T-helper 2 cell treated with Interferon-gamma antibody and Interleukin-4, amounts not matched to agents 5 μg/mL and 100 μg/mL, for 36 hours (primary cell): ENCODE results near the gene KLHL25.

Experiments
- DNase-seq: peaks from one replicate; pipeline ENCODE4 v3.0.0; 2021; ENCODE audit warnings: low spot score
- H3K27ac Mint-ChIP-seq: one replicate; pipeline ENCODE4 v1.8.0; 2021; ENCODE audit warnings: mild to moderate bottlenecking, mixed read lengths
- H3K27me3 Mint-ChIP-seq: one replicate; pipeline ENCODE4 v1.8.0; 2021; ENCODE audit warnings: low read depth, mixed read lengths
- H3K36me3 Mint-ChIP-seq: one replicate; pipeline ENCODE4 v1.8.0; 2021; ENCODE audit warnings: low read depth, mixed read lengths
- H3K4me1 Mint-ChIP-seq: one replicate; pipeline ENCODE4 v1.8.0; 2021; ENCODE audit warnings: low read depth, mixed read lengths
- H3K4me3 Mint-ChIP-seq: one replicate; pipeline ENCODE4 v1.8.0; 2022; ENCODE audit warnings: mild to moderate bottlenecking, moderate library complexity, mixed read lengths
- H3K9me3 Mint-ChIP-seq: one replicate; pipeline ENCODE4 v1.8.0; 2021; ENCODE audit warnings: mixed read lengths

The KLHL25 gene

DNA sequence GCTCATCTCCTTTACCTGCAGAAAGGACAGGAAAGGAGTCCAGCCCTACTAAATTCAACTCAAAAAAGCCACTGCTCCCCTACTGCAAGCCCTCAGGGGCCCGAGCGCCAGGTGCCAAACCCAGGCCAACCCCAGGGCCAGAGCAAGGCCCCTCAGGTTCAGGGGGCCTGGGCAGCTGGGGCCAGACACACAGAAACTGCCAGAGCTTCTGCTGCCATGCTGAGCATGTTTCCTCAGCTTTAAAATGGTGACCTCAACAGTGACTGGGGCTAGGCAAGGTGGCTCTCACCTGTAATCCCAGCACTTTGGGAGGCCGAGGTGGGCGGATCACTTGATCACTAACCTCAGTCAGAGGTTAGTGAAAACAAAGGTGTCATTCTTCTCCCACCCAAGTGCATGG, 38.8 kb downstream of the KLHL25 start:
- no peak overlapping the region for H3K4me3 Mint-ChIP-seq
- no peaks in the 10 kb centered on the region for H3K9me3 Mint-ChIP-seq
- H3K27me3 Mint-ChIP-seq = no peaks in the 10 kb centered on the region
- H3K27ac Mint-ChIP-seq = no peak overlapping the region
- H3K4me1 Mint-ChIP-seq = no peaks in the 10 kb centered on the region
- DNase-seq = no peak
- no peaks in the 10 kb centered on the region for H3K36me3 Mint-ChIP-seq

GRCh38 chr15:85755471-85755870, 39.3 kb downstream of the KLHL25 start:
- DNase-seq = no peak
- no peaks in the 10 kb centered on the region for H3K36me3 Mint-ChIP-seq
- H3K27ac Mint-ChIP-seq = no peak overlapping the region
- H3K4me1 Mint-ChIP-seq = no peaks in the 10 kb centered on the region
- no peaks in the 10 kb centered on the region for H3K9me3 Mint-ChIP-seq
- H3K4me3 Mint-ChIP-seq = no peak overlapping the region
- no peaks in the 10 kb centered on the region for H3K27me3 Mint-ChIP-seq

GRCh38 chr15:85754989-85755388, 39.7 kb downstream of the KLHL25 start:
- H3K36me3 Mint-ChIP-seq = no peaks in the 10 kb centered on the region
- DNase-seq = no peak
- H3K4me3 Mint-ChIP-seq = no peak overlapping the region
- H3K27ac Mint-ChIP-seq = no peak overlapping the region
- H3K27me3 Mint-ChIP-seq = no peaks in the 10 kb centered on the region
- H3K4me1 Mint-ChIP-seq = no peaks in the 10 kb centered on the region
- H3K9me3 Mint-ChIP-seq = no peaks in the 10 kb centered on the region

- Mint-ChIP-seq H3K4me1 (no peaks in the 10 kb centered on the region), H3K36me3 (peaks cover 3% of the 10 kb centered on the region), H3K9me3 (no peaks in the 10 kb centered on the region), H3K27ac (no peak overlapping the region), H3K4me3 (no peak overlapping the region), H3K27me3 (no peaks in the 10 kb centered on the region)
- DNase-seq = no peak
These were observed 40.8 kb downstream of the KLHL25 start for GRCh38 chr15:85753791-85754452.

DNA sequence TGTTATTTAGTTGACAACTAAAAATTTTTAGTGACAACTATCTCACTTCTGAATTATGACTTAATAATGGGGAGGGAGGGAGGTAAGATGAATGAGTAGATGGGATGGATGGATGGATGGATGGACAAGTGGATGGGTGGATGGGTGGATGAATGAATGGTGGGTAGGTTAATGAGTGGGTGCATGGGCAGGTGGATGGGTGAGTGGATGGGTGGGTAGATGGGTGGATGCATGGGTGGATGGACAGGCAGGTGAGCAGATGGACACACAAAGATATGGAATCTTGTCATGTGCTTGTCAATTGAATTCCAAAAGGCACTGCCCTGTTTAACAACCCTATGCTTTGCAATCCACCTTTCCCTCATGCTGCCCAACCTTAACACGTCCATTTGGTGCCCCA, 41.5 kb downstream of the KLHL25 start:
- Mint-ChIP-seq H3K27ac (peak overlapping the region; percentile 53), H3K4me3 (no peak overlapping the region)

DNA sequence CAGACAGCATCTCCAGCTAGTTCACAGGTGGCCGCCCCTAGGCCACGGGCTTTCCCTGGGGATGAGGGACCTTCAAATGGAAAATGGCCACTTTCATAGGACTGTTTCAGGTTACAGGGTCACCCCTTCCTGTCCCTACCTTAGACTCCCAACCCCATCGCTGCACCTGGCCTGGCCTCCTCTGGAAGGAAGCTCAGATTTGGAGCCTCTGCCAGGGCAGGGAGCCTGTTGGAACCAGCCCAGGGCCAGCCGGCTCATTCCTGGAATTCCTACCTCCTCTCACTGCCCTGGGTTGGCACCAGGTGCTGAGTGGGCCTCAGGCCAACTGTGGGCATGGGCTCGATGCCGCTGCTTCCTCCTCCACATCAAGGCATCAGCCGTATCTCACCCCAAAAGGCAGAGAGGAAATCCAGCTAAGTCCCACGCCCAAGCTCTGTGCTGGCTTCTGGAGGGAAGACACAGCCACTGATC, 42.2 kb downstream of the KLHL25 start:
- no peak overlapping the region for H3K27ac Mint-ChIP-seq
- H3K4me1 Mint-ChIP-seq = no peaks in the 10 kb centered on the region
- no peaks in the 10 kb centered on the region for H3K9me3 Mint-ChIP-seq
- no peak for DNase-seq
- peaks cover 4% of the 10 kb centered on the region for H3K36me3 Mint-ChIP-seq
- no peaks in the 10 kb centered on the region for H3K27me3 Mint-ChIP-seq
- no peak overlapping the region for H3K4me3 Mint-ChIP-seq

More for the DNA sequence above, 41.5 kb downstream of the KLHL25 start:
- DNase-seq = no peak
- H3K27me3 Mint-ChIP-seq = no peaks in the 10 kb centered on the region
- H3K9me3 Mint-ChIP-seq = no peaks in the 10 kb centered on the region
- peaks cover 3% of the 10 kb centered on the region for H3K36me3 Mint-ChIP-seq
- H3K4me1 Mint-ChIP-seq = no peaks in the 10 kb centered on the region

- Mint-ChIP-seq H3K27ac (no peak overlapping the region), H3K4me1 (no peaks in the 10 kb centered on the region), H3K9me3 (no peaks in the 10 kb centered on the region), H3K36me3 (peaks cover 8% of the 10 kb centered on the region), H3K4me3 (no peak overlapping the region), H3K27me3 (no peaks in the 10 kb centered on the region)
- DNase-seq = no peak
These were observed 42.6 kb downstream of the KLHL25 start for GRCh38 chr15:85752124-85752475.

DNA sequence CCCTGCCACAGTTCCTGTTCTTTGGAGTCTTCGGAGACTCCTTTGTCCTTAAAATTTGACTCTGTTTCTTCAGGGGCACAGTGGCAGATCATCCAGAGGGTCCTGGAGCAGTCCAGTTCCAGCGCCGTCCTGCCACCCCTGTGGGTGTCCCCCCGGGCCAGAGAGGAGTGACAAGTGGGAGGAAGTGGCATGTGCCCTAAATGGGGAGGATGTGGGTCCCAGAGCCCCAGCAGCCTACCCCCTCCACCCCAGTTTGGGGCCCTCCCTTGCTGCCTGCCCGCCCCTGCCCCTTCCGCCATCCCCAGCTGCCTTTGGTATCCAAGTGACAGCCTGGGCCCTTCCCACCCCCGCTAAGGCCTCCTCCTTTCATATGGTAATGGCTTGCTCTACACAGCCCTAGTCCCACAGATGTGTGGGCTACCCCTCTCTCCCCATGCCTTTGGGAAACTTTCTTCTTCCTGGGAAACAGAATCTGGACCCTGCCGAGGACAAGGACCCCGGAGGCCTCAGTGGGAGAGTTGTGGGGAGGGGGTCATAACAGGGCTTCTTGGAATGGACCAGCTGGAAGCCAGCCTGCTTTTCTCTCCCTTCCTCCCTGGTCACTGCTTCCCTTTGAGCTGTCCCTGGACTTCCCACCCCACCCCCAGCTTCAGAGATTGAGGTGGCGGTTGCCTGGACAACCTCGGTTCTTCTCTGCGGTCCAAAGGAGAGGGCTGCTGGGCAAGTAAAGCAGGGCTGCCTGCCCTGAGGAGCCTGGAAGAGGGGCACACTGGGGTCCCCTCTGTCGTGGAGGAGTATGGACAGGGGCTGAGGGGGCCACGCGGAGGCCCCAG, 43.2 kb downstream of the KLHL25 start:
- no peak for DNase-seq
- H3K27ac Mint-ChIP-seq = peak overlapping the region; percentile 31
- no peak overlapping the region for H3K4me3 Mint-ChIP-seq
- no peaks in the 10 kb centered on the region for H3K4me1 Mint-ChIP-seq
- H3K27me3 Mint-ChIP-seq = no peaks in the 10 kb centered on the region
- H3K36me3 Mint-ChIP-seq = peaks cover 14% of the 10 kb centered on the region
- H3K9me3 Mint-ChIP-seq = no peaks in the 10 kb centered on the region

GRCh38 chr15:85750319-85751290, 44.1 kb downstream of the KLHL25 start:
- Mint-ChIP-seq H3K4me1 (no peaks in the 10 kb centered on the region), H3K4me3 (no peak overlapping the region)
- no peak for DNase-seq

DNA sequence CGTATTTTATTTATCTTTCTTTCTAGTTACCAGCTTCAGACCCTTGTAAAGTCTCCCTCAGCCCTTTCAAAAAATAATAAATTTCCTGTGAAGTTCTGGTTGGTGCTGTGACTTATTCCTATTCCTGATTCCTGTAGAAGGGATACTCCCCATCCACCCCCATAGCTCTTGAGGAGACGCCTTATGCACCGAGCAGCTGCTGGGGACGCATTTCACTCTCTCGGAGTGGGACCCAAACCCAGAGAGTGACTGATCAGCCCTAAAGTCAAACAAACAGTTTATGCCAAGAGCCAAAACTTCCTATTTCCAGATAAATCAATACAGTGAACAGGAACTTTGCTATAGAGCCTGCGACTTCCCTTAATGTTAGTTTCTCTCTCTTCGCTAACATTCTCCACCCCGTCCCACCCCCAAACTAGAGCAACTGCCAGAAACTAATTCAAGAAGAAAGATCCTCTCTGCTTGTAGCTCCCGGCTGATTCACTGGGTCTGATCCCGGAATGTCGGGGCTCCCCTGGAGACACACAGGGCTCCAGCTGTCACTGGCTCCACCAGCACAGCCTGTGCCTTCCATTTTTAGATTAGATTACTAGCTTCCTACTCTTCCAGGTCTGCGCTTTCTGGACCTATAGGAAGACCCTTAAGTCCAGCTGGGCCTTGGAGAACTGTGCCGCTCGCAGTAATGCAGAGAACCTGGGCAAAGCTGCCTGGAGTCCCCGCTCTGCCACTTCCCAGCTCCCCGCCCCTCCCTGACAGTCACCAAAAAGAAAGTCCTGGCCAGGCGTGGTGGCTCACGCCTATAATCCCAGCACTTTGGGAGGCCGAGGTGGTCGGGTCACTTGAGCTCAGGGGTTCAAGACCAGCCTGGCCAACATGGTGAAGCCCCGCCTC, 45.2 kb downstream of the KLHL25 start:
- Mint-ChIP-seq H3K4me1 (no peaks in the 10 kb centered on the region), H3K27ac (no peak overlapping the region), H3K36me3 (peaks cover 28% of the 10 kb centered on the region), H3K9me3 (no peaks in the 10 kb centered on the region), H3K4me3 (no peak overlapping the region), H3K27me3 (no peaks in the 10 kb centered on the region)
- no peak for DNase-seq

More at GRCh38 chr15:85750319-85751290, 44.1 kb downstream of the KLHL25 start:
- no peaks in the 10 kb centered on the region for H3K27me3 Mint-ChIP-seq
- no peaks in the 10 kb centered on the region for H3K9me3 Mint-ChIP-seq
- H3K27ac Mint-ChIP-seq = no peak overlapping the region
- H3K36me3 Mint-ChIP-seq = peaks cover 20% of the 10 kb centered on the region

- Mint-ChIP-seq H3K9me3 (no peaks in the 10 kb centered on the region), H3K27me3 (no peaks in the 10 kb centered on the region), H3K4me3 (no peak overlapping the region)
These were observed 46.0 kb downstream of the KLHL25 start for GRCh38 chr15:85748729-85749128.

DNA sequence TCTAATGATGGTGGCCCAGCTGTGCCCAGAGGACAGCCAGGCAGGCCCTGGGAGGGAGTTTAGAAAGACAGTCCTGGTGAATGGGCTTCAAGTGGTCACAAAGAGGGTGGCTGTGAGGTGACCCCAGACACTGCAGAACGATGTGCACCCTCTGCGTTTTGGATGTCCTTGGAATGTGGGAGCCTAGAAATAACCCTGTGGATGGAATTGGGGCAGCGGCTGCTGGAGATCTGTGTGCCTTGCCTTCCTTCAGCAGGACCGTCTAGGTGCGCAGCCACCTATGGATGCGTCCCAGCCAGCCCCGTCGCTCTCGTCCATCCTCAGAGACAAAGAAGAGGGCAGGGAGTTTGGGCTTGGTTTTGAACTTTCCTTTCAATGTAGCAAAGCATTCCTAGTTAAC, 46.5 kb downstream of the KLHL25 start:
- DNase-seq = no peak
- H3K4me3 Mint-ChIP-seq = no peak overlapping the region
- H3K9me3 Mint-ChIP-seq = no peaks in the 10 kb centered on the region
- no peak overlapping the region for H3K27ac Mint-ChIP-seq
- no peaks in the 10 kb centered on the region for H3K4me1 Mint-ChIP-seq
- peaks cover 39% of the 10 kb centered on the region for H3K36me3 Mint-ChIP-seq
- no peaks in the 10 kb centered on the region for H3K27me3 Mint-ChIP-seq

More at GRCh38 chr15:85748729-85749128, 46.0 kb downstream of the KLHL25 start:
- Mint-ChIP-seq H3K4me1 (no peaks in the 10 kb centered on the region), H3K36me3 (peaks cover 34% of the 10 kb centered on the region), H3K27ac (no peak overlapping the region)
- DNase-seq = no peak

DNA sequence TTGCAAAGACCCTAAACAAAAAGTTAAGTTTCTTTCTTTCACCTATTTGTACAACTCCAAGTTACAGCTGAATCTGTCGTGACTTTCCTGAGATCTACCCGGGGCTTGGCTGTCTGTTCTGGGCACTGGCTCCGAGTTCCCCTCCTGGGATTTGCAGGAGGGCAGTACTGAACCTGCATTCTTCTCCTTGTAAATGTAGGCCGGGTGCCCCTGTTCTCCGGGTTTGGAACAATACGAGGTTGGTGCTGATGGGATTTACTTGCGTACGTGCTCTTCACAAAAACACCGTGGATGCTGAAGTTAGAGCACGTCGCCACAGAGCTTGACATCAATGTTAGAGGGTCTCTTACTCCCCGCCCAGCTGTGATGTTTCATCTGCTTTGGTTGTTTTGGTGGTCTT, 48.1 kb downstream of the KLHL25 start:
- Mint-ChIP-seq H3K9me3 (no peaks in the 10 kb centered on the region), H3K4me1 (no peaks in the 10 kb centered on the region), H3K4me3 (no peak overlapping the region), H3K36me3 (peaks cover 47% of the 10 kb centered on the region), H3K27ac (no peak overlapping the region), H3K27me3 (no peaks in the 10 kb centered on the region)
- DNase-seq = no peak
